NT2/D1 (cell line): ENCODE measurements around the gene LRMDA.

Experiments
- SUZ12 ChIP-seq: IDR thresholded peaks from 2 replicates; pipeline ENCODE4 v1.6.1; 2011; ENCODE audit not compliant: insufficient read length, insufficient read depth; ENCODE audit errors: extremely low read depth
- YY1 ChIP-seq: IDR thresholded peaks from 2 replicates; pipeline ENCODE4 v1.6.1; 2011; ENCODE audit not compliant: insufficient read length, insufficient read depth
- ZNF274 ChIP-seq: IDR thresholded peaks from 2 replicates; pipeline ENCODE4 v1.6.1; 2011; ENCODE audit warnings: mild to moderate bottlenecking, low read depth, low read length

- TF ChIP-seq SUZ12 = no peak
- no peak for TF ChIP-seq YY1
- no peak for TF ChIP-seq ZNF274
These were observed 12.7 kb upstream of the LRMDA start for GRCh38 chr10:75418712-75419111.
